DOHH2 (cell line): ENCODE data around the gene CREB5.

Experiments
- CTCF ChIP-seq: fragments of 200-600 bp; sonication (generic); IDR thresholded peaks from one replicate; pipeline ENCODE4 v1.5.1; 2014; ENCODE audit warnings: antibody characterized with exemption, mild to moderate bottlenecking, low read depth, low read length; ENCODE audit not compliant: poor library complexity, severe bottlenecking
- EZH2phosphoT487 ChIP-seq: fragments of 200-600 bp; sonication (generic); IDR thresholded peaks from 2 replicates; pipeline ENCODE4 v1.6.1; 2017; ENCODE audit warnings: borderline replicate concordance, mild to moderate bottlenecking, antibody characterized with exemption, low read length, moderate library complexity, mixed read lengths

- no peak for TF ChIP-seq CTCF
- TF ChIP-seq EZH2phosphoT487 = no peak
These were observed 341.3 kb downstream of the CREB5 start for GRCh38 chr7:28753613-28754012.
